ENCODE results near the gene TBC1D10B. TPM values are rescaled to one million over a fixed set of nuclear protein-coding genes. Genes with fewer than 3 reads are reported as not detected.

TBC1D10B gene
- total RNA-seq, 1 donor, result 31.5 TPM

DNA sequence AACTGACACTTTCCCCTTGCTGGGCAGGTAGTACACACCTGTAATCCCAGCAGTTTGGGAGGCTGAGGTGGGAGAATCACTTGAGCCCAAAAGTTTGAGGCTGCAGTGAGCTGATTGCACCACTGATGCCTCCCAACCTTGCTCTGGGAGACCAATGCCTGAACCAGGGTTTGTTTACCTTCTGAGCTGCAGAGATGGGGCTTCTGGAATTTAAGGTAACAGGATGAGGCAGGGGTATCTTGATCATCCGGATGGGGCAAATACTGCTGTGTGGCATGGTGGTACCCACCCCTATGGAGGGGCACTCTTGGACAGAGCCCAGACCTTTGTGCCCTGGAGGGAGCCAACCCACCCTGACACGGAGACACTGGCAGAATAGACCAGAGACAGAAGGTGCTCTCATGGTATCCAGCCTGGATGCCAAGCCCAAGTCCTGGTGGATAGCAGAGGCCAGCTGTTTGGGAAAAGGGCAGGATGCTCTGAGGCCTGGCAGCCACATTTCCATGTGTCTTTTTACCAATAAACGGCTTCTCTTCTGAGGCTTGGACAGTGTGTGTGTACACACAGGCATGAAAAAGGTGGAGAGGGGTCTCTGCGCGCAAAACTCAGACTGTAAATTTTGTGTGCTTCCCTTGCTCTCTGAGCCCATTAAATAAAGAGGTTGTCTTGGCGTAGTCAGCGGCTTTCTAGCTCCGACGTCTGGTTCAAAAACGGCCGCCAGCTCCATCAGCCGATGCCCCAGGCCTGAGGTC is 29.3 kb upstream of the TBC1D10B start:
- H3K79me2 ChIP-seq (ENCODE audit: insufficient read depth, low read length), result peaks cover 17% of the 10 kb centered on the region
- peak overlapping the region; percentile 96 for H2AFZ ChIP-seq (ENCODE audit: low read length)
- no peaks in the 10 kb centered on the region for H4K20me1 ChIP-seq (ENCODE audit: insufficient read depth, low read length)
- no peaks in the 10 kb centered on the region for H3K9me3 ChIP-seq (ENCODE audit: low read depth, low read length)
- peak; percentile 91 for DNase-seq (ENCODE audit: insufficient read length, low spot score, missing footprints)
- TF ChIP-seq, protein P1, sequence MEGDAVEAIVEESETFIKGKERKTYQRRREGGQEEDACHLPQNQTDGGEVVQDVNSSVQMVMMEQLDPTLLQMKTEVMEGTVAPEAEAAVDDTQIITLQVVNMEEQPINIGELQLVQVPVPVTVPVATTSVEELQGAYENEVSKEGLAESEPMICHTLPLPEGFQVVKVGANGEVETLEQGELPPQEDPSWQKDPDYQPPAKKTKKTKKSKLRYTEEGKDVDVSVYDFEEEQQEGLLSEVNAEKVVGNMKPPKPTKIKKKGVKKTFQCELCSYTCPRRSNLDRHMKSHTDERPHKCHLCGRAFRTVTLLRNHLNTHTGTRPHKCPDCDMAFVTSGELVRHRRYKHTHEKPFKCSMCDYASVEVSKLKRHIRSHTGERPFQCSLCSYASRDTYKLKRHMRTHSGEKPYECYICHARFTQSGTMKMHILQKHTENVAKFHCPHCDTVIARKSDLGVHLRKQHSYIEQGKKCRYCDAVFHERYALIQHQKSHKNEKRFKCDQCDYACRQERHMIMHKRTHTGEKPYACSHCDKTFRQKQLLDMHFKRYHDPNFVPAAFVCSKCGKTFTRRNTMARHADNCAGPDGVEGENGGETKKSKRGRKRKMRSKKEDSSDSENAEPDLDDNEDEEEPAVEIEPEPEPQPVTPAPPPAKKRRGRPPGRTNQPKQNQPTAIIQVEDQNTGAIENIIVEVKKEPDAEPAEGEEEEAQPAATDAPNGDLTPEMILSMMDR (IDR thresholded peaks at IDR 0.05; ENCODE audit: extremely low read depth, low read depth, low read length), result no peak
- H3K4me2 ChIP-seq (ENCODE audit: insufficient read depth, low read length), result peak overlapping the region; percentile 94
- peaks cover 17% of the 10 kb centered on the region for H3K4me1 ChIP-seq (ENCODE audit: insufficient read depth, low read length)
- peaks cover 4% of the 10 kb centered on the region for H3K36me3 ChIP-seq (ENCODE audit: insufficient read depth, low read length)
- peak overlapping the region; percentile 81 for H3K4me3 ChIP-seq (ENCODE audit: insufficient read depth, low read length)
- no peaks in the 10 kb centered on the region for H3K27me3 ChIP-seq (ENCODE audit: insufficient read depth, low read length)
- peak overlapping the region; percentile 82 for H3K27ac ChIP-seq (ENCODE audit: low read depth, low read length)

DNA sequence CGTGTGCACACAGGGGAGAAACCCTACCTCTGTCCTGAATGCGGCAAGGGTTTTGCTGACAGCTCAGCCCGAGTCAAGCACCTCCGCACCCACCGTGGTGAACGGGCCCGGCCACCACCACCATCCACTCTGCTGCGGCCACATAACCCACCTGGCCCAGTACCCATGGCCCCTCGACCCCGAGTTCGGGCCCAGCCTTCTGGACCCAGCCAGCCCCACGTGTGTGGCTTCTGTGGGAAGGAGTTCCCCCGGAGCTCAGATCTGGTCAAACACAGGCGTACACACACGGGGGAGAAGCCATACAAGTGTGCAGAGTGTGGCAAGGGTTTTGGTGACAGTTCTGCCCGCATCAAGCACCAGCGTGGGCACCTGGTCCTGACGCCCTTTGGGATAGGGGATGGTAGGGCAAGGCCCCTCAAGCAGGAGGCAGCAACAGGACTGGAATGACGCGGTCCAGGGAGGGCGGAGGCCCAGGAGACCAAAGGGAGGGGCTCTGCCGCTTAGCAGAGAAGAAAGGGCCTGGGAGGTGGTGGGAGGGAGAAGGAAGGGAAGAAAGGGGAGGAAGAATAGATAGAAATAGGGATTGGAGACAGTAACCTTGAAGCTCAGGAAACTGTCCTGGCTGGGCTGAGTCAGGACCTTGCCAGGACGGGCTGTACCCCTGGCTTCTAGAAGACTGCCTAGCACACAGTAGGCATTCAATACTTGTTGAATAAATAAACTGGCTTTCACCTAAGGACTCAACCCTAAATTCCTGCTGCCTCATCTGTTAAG is 28.6 kb upstream of the TBC1D10B start:
- H3K4me2 ChIP-seq (ENCODE audit: insufficient read depth, low read length), result no peak overlapping the region
- TF ChIP-seq, protein P1 (IDR thresholded peaks at IDR 0.05; ENCODE audit: extremely low read depth, low read depth, low read length), result no peak

DNA sequence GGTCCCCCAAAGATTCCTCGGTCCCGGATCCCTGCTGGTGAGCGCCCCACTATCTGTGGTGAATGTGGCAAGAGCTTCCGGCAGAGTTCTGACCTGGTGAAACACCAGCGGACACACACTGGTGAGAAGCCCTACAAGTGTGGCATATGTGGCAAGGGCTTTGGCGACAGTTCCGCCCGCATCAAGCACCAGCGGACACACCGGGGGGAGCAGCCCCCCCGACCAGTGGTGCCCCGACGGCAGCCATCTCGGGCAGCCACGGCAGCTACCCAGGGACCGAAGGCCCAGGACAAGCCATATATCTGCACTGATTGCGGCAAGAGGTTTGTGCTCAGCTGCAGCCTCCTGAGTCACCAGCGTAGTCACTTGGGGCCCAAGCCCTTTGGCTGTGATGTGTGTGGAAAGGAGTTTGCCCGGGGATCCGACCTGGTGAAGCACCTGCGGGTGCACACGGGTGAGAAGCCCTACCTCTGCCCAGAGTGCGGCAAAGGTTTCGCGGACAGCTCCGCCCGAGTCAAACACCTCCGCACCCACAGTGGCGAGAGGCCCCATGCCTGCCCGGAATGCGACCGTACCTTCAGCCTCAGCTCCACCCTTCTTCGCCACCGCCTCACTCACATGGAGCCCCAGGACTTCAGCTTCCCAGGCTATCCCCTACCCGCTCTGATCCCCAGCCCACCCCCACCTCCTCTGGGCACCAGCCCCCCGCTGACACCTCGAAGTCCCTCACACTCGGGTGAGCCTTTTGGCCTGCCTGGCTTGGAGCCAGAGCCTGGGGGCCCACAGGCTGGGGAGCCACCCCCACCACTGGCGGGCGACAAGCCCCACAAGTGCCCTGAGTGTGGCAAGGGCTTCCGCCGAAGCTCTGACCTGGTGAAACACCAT is 27.7 kb upstream of the TBC1D10B start:
- Histone ChIP-seq H3K4me2 (ENCODE audit: insufficient read depth, low read length) (no peak overlapping the region), H3K9me3 (ENCODE audit: low read depth, low read length) (no peaks in the 10 kb centered on the region), H2AFZ (ENCODE audit: low read length) (no peak overlapping the region), H3K27ac (ENCODE audit: low read depth, low read length) (no peak overlapping the region), H4K20me1 (ENCODE audit: insufficient read depth, low read length) (no peaks in the 10 kb centered on the region), H3K79me2 (ENCODE audit: insufficient read depth, low read length) (peaks cover 17% of the 10 kb centered on the region), H3K27me3 (ENCODE audit: insufficient read depth, low read length) (no peaks in the 10 kb centered on the region), H3K4me1 (ENCODE audit: insufficient read depth, low read length) (peaks cover 26% of the 10 kb centered on the region), H3K4me3 (ENCODE audit: insufficient read depth, low read length) (no peak overlapping the region), H3K36me3 (ENCODE audit: insufficient read depth, low read length) (peaks cover 4% of the 10 kb centered on the region)
- TF ChIP-seq, protein P1 (IDR thresholded peaks at IDR 0.05; ENCODE audit: extremely low read depth, low read depth, low read length), result no peak
- peak; percentile 37 for DNase-seq (ENCODE audit: insufficient read length, low spot score, missing footprints)

More for the DNA sequence above, 28.6 kb upstream of the TBC1D10B start:
- no peaks in the 10 kb centered on the region for H4K20me1 ChIP-seq (ENCODE audit: insufficient read depth, low read length)
- H2AFZ ChIP-seq (ENCODE audit: low read length), result no peak overlapping the region
- peaks cover 17% of the 10 kb centered on the region for H3K79me2 ChIP-seq (ENCODE audit: insufficient read depth, low read length)
- H3K27me3 ChIP-seq (ENCODE audit: insufficient read depth, low read length), result no peaks in the 10 kb centered on the region
- peaks cover 24% of the 10 kb centered on the region for H3K4me1 ChIP-seq (ENCODE audit: insufficient read depth, low read length)
- H3K36me3 ChIP-seq (ENCODE audit: insufficient read depth, low read length), result peaks cover 4% of the 10 kb centered on the region
- no peak overlapping the region for H3K4me3 ChIP-seq (ENCODE audit: insufficient read depth, low read length)
- peak; percentile 45 for DNase-seq (ENCODE audit: insufficient read length, low spot score, missing footprints)
- H3K9me3 ChIP-seq (ENCODE audit: low read depth, low read length), result no peaks in the 10 kb centered on the region
- H3K27ac ChIP-seq (ENCODE audit: low read depth, low read length), result no peak overlapping the region
